ENCODE measurements around the gene ZNF786.

ZNF786 gene

DNA sequence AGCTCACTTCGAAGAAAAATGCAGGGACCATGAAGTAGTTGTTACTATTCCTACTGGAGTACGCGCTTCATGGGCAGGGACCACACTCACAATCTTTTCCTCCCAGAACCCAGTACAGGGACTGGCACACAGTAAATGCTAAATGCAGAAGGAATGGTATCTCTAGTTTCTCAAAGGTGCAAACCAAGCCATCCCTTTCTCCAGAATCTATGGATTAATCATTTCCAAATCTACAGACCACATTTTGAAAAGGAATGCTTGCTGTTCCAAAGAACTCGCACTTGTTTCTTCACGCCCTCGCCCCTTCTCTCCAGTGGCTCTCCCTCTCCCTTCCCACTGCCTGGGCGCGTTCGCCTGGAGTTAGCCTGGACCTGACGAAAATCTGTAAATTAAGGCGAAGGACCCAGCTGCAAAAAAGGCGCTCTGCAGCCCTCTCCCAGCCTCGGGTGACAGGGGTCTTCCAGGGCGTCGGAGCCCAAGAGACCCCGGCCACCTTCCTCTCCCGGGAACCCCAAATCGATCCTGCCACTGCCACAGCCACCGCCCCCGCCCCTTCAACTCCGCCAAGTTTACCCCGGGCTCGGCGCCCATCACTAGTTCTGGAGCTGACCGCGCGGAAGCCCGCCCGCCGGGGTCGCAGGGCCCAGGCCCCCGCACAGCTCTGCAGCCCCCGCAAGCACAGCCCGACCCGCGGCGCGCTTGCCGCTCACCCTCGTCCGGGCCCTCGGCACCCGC is 62.7 kb downstream of the ZNF786 start:
- peak; percentile 66 for DNase-seq

GRCh38 chr7:149027055-149027454 is 63.5 kb downstream of the ZNF786 start:
- peak; percentile 30 for DNase-seq

- no peak for DNase-seq
Observed at GRCh38 chr7:149023662-149024061, 66.9 kb downstream of the ZNF786 start.

DNA sequence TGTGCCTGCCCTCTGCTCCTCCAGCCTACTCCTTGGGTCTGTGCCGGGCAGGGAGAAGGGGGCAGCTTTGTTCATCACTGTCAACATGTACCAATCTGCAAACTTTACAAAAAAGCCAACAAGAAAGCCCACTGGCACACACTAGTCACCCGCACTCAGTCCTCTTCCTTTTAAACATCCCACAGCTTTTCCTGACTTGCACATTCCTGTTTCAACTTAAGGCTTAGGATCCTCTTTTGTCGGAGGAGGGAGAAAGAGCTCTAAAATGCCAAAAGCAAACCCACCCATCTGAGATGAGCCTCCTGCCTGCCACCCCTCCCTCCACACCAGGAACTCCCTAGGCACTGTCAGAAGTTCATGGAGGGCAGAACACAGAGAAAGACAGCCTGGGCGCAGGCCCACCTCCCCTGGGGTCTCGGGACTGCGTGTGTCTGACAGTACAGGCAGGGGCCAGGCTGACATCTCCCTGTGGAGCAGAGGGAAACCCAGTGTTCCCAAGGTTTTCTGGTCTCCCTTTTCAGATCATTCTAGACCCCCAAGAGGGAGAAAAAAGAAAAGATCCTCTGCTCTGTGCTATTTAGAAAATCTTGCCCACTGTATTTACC is 67.7 kb downstream of the ZNF786 start:
- no peak for DNase-seq

GRCh38 chr7:149021725-149022062 is 68.8 kb downstream of the ZNF786 start:
- no peak for DNase-seq

- no peak for DNase-seq
Observed at GRCh38 chr7:149020483-149020882, 70.0 kb downstream of the ZNF786 start.

Measured in DMS53 (cell line).